A549 (cell line): ENCODE data around the gene AKR1C8.

ENCODE experiments used
- BCL3 ChIP-seq: fragments of >200 bp; sonication (Bioruptor Twin); formaldehyde crosslinking; IDR thresholded peaks from 3 replicates; pipeline ENCODE4 v1.6.1; 2016
- CEBPB ChIP-seq, 2 experiments: fragments of >200 bp in 1 of 2; sonication (Bioruptor Twin) in 1 of 2; formaldehyde crosslinking in 1 of 2; IDR thresholded peaks; 2 replicates each; pipeline ENCODE4 v1.6.1; 2012 to 2016
- FOSL2 ChIP-seq, 2 experiments: fragments of 450-650 bp in 1 of 2; fragments of >200 bp in 1 of 2; sonication (Bioruptor Twin) in 1 of 2; formaldehyde crosslinking; IDR thresholded peaks; 2 replicates each; pipeline versions ENCODE4 v1.5.0 to v1.6.1; 2016 to 2020; ENCODE audit warnings: mild to moderate bottlenecking in 1 of 2, moderate library complexity in 1 of 2
- SMC3 ChIP-seq: fragments of >200 bp; sonication (Bioruptor Twin); formaldehyde crosslinking; IDR thresholded peaks from 3 replicates; pipeline ENCODE4 v1.6.1; 2018; ENCODE audit warnings: inconsistent platforms
- TF ChIP-seq, protein P1 (sequence below): fragments of >200 bp; sonication (Bioruptor Twin); formaldehyde crosslinking; IDR thresholded peaks from 3 replicates; pipeline ENCODE4 v1.5.1; 2016

DNA sequence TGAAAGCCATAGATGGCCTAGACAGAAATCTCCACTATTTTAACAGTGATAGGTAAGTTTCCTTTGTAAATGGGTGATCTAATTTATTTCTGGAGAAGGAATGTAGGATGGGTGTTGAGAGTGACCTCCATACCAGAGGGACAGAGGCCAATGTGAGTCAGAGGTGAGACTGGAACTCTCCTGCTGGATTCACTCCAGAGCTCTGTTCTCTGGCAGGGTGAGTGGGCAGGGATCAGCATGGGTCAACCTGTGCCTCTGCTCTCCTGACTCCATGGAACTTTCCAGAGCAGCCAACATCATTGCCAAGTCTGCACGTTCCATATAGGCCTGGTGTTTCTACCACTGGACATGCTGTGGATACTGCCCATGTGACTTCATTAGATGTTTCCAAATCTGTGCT lies 79.3 kb downstream of the AKR1C8 start:
- TF ChIP-seq, protein P1, sequence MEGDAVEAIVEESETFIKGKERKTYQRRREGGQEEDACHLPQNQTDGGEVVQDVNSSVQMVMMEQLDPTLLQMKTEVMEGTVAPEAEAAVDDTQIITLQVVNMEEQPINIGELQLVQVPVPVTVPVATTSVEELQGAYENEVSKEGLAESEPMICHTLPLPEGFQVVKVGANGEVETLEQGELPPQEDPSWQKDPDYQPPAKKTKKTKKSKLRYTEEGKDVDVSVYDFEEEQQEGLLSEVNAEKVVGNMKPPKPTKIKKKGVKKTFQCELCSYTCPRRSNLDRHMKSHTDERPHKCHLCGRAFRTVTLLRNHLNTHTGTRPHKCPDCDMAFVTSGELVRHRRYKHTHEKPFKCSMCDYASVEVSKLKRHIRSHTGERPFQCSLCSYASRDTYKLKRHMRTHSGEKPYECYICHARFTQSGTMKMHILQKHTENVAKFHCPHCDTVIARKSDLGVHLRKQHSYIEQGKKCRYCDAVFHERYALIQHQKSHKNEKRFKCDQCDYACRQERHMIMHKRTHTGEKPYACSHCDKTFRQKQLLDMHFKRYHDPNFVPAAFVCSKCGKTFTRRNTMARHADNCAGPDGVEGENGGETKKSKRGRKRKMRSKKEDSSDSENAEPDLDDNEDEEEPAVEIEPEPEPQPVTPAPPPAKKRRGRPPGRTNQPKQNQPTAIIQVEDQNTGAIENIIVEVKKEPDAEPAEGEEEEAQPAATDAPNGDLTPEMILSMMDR = no peak
- TF ChIP-seq FOSL2 (IDR thresholded peaks at IDR 0.05) (no peak), FOSL2 (CRISPR knock-in tag; IDR thresholded peaks at IDR 0.05) (no peak), SMC3 (no peak), BCL3 (no peak), CEBPB (IDR thresholded peaks at IDR 0.05) (no peak)
